HL-60 (cell line): ENCODE results near the gene ZNRD2.

Experiments used
- CTCF ChIP-seq: IDR thresholded peaks from one replicate; pipeline ENCODE4 v1.5.1; 2011; ENCODE audit warnings: low read length, control low read depth, inconsistent platforms; ENCODE audit not compliant: insufficient read depth
- POLR2AphosphoS5 ChIP-seq: IDR thresholded peaks from 2 replicates; pipeline ENCODE4 v1.6.1; 2012; ENCODE audit warnings: low read depth
- REST ChIP-seq: IDR thresholded peaks from 2 replicates; pipeline ENCODE4 v1.6.1; 2012; ENCODE audit warnings: low read depth; ENCODE audit not compliant: insufficient replicate concordance

- TF ChIP-seq CTCF (no peak), POLR2AphosphoS5 (no peak), REST (no peak)
These were observed 27.4 kb upstream of the ZNRD2 start for GRCh38 chr11:65542738-65543390.
